Mucosa of descending colon (tissue), 3 donors: ENCODE data around the gene ACTMAP. TPM values are rescaled to one million over a fixed set of nuclear protein-coding genes. Genes with fewer than 3 reads are reported as not detected.
A peak's percentile ranks its signal among the peaks of the same experiment; 100 is the strongest.
"Not testable (repeated sequence)": the region's sequence is repeated elsewhere in the genome, so short reads cannot be mapped to it uniquely, and the experiment has no call there.

Source experiments
- ATAC-seq: fragments of 200-7000 bp; cut with Tn5 transposase; one replicate; pipeline ENCODE4 v1.9.1; 2020; ENCODE audit warnings: mild to moderate bottlenecking, moderate library complexity
- DNase-seq, 3 donors: peaks; one replicate each; pipeline ENCODE4 v3.0.0-alpha.2; 2020
- H3K36me3 ChIP-seq: fragments of 200-600 bp; one replicate; pipeline ENCODE4 v1.8.0; 2021; ENCODE audit warnings: low read depth, mild to moderate bottlenecking
- H3K4me1 ChIP-seq: fragments of 200-600 bp; one replicate; pipeline ENCODE4 v1.8.0; 2021; ENCODE audit warnings: low read depth, mild to moderate bottlenecking
- H3K4me3 ChIP-seq: fragments of 200-600 bp; one replicate; pipeline ENCODE4 v1.8.0; 2021; ENCODE audit warnings: mild to moderate bottlenecking
- H3K9me3 ChIP-seq: fragments of 200-600 bp; one replicate; pipeline ENCODE4 v1.8.0; 2021; ENCODE audit warnings: mild to moderate bottlenecking
- CTCF ChIP-seq: fragments of 200-600 bp; IDR thresholded peaks from one replicate; pipeline ENCODE4 v1.8.0; 2022; ENCODE audit warnings: antibody characterized with exemption, mild to moderate bottlenecking
- intact Hi-C, 2 donors: fragments of 100-400 bp; cut with DNase I in 1 of 2; cut with micrococcal nuclease in 1 of 2; formaldehyde crosslinking; loops; one replicate each; pipeline versions ENCODE4 v1.11.0 to v1.11.1; 2022; cut with DNase I, micrococcal nuclease
- total RNA-seq, 3 donors: library from RNA; stranded (reverse); fragmentation: NEBNext Ultra II Directional in 2 of 3; extraction: Animal tissue kit (Norgen Biotek cat#: 25700) in 2 of 3; gene quantifications; one replicate each; pipeline versions ENCODE4 v1.2.1 to v1.2.4, GENCODE V29; 2021 to 2023
- donor health status: DM: no; HTN: no; CAD: no; lungs with moderate emphysema.
- donor health status: DM: no; HTN: no; CAD: no.
- donor health status: DM: no; HTN: yes; CAD: no.

The ACTMAP gene
- total RNA-seq, 3 donors from 2014 or later: 10.9 to 16.7 (median 13.8) TPM

- ATAC-seq (no peak), DNase-seq (peak in 1 of 3 donors; percentile 24)
- H3K4me3 ChIP-seq: no peak overlapping the region
- no peak for TF ChIP-seq CTCF
- H3K9me3 ChIP-seq: no peaks in the 10 kb centered on the region
- peaks cover 5% of the 10 kb centered on the region for H3K4me1 ChIP-seq
- intact Hi-C loops: no loop called here
- peaks cover 9% of the 10 kb centered on the region for H3K36me3 ChIP-seq
Observed at GRCh38 chr19:40733149-40733548, 17.1 kb downstream of the ACTMAP start.

- H3K36me3 ChIP-seq, H3K4me3 ChIP-seq, DNase-seq, ATAC-seq, intact Hi-C loops, H3K9me3 ChIP-seq, H3K4me1 ChIP-seq: not testable (repeated sequence)
Observed at GRCh38 chr19:40732304-40732703, 18.0 kb downstream of the ACTMAP start.

- not testable (repeated sequence) for DNase-seq
Observed at GRCh38 chr19:40730065-40730464, 20.2 kb downstream of the ACTMAP start.

GRCh38 chr19:40726279-40726678 is 24.0 kb downstream of the ACTMAP start:
- no peak for TF ChIP-seq CTCF
- intact Hi-C loops: no loop called here
- H3K4me3 ChIP-seq: no peak overlapping the region
- no peaks in the 10 kb centered on the region for H3K9me3 ChIP-seq
- H3K36me3 ChIP-seq: peaks cover 4% of the 10 kb centered on the region
- H3K4me1 ChIP-seq: peaks cover 8% of the 10 kb centered on the region
- ATAC-seq (no peak), DNase-seq (no peak)

More at GRCh38 chr19:40730065-40730464, 20.2 kb downstream of the ACTMAP start:
- intact Hi-C loops, H3K36me3 ChIP-seq, H3K4me1 ChIP-seq, H3K9me3 ChIP-seq, H3K4me3 ChIP-seq: not testable (repeated sequence)
- peak; percentile 17 for ATAC-seq

GRCh38 chr19:40724855-40725254 is 25.4 kb downstream of the ACTMAP start:
- H3K4me3 ChIP-seq: no peak overlapping the region
- no peak for ATAC-seq
- peaks cover 22% of the 10 kb centered on the region for H3K4me1 ChIP-seq
- intact Hi-C loops: no loop called here
- DNase-seq: no peak
- no peak for TF ChIP-seq CTCF
- no peaks in the 10 kb centered on the region for H3K9me3 ChIP-seq
- peaks cover under 1% of the 10 kb centered on the region for H3K36me3 ChIP-seq

- no peak for DNase-seq
- no peak for ATAC-seq
- Histone ChIP-seq H3K4me1 (peaks cover 28% of the 10 kb centered on the region), H3K4me3 (no peak overlapping the region), H3K36me3 (no peaks in the 10 kb centered on the region), H3K9me3 (no peaks in the 10 kb centered on the region)
- TF ChIP-seq CTCF: no peak
- intact Hi-C loops: no loop called here
Observed at GRCh38 chr19:40724315-40724714, 26.0 kb downstream of the ACTMAP start.

GRCh38 chr19:40723661-40724254 is 26.5 kb downstream of the ACTMAP start:
- Histone ChIP-seq H3K9me3 (no peaks in the 10 kb centered on the region), H3K4me1 (peaks cover 30% of the 10 kb centered on the region), H3K36me3 (no peaks in the 10 kb centered on the region), H3K4me3 (no peak overlapping the region)
- no peak for DNase-seq
- intact Hi-C loops: no loop called here
- ATAC-seq: no peak
- TF ChIP-seq CTCF: no peak
